K562 (cell line): Measurements from ENCODE around the gene SLC16A10. TPM values are rescaled to one million over a fixed set of nuclear protein-coding genes. Genes with fewer than 3 reads are reported as not detected.

Experiments used
- CBFA2T2 ChIP-seq: fragments of 450-650 bp; conservative IDR thresholded peaks from 2 replicates; pipeline ENCODE4 v1.6.1; 2017; ENCODE audit warnings: mild to moderate bottlenecking
- CBFA2T3 ChIP-seq: fragments of 450-650 bp; IDR thresholded peaks from 2 replicates; pipeline ENCODE4 v1.6.1; 2017
- CBX8 ChIP-seq: fragments of 200-600 bp; sonication (generic); IDR thresholded peaks from 2 replicates; pipeline ENCODE4 v1.6.1; 2012; ENCODE audit warnings: borderline replicate concordance, mixed run types, low read depth, mild to moderate bottlenecking, moderate library complexity, mixed read lengths, low read length, control low read depth, inconsistent platforms; ENCODE audit not compliant: poor library complexity, severe bottlenecking; ENCODE audit errors: extremely low read depth
- DACH1 ChIP-seq: fragments of 450-650 bp; IDR thresholded peaks from 2 replicates; pipeline ENCODE4 v1.6.1; 2018; ENCODE audit not compliant: partially characterized antibody
- E2F6 ChIP-seq, 2 experiments: IDR thresholded peaks; 2 replicates each; pipeline ENCODE4 v1.6.1; 2011; ENCODE audit warnings: borderline replicate concordance in 1 of 2, control low read depth in 1 of 2, low read depth in 1 of 2, low read length in 1 of 2, mild to moderate bottlenecking in 1 of 2, mixed read lengths in 1 of 2, moderate library complexity in 1 of 2; ENCODE audit not compliant: insufficient read depth in 1 of 2, insufficient read length in 1 of 2, poor library complexity in 1 of 2, severe bottlenecking in 1 of 2; ENCODE audit errors: extremely low read depth in 1 of 2
- GABPB2 ChIP-seq: fragments of 250-450 bp; sonication (Bioruptor Pico); conservative IDR thresholded peaks from 2 replicates; pipeline ENCODE4 v1.5.1; 2021; ENCODE audit warnings: mild to moderate bottlenecking
- GATAD2A ChIP-seq: fragments of 450-650 bp; IDR thresholded peaks from 2 replicates; pipeline ENCODE4 v1.6.1; 2017
- GTF2E2 ChIP-seq: fragments of 200-800 bp; sonication (Bioruptor generic); IDR thresholded peaks from 2 replicates; pipeline ENCODE4 v1.6.1; 2016; ENCODE audit warnings: missing genetic modification characterization, missing compliant biosample characterization
- HNRNPK ChIP-seq: fragments of 200-400 bp; formaldehyde crosslinking; IDR thresholded peaks from one replicate; pipeline ENCODE4 v1.6.1; 2018; ENCODE audit warnings: mild to moderate bottlenecking, low read depth, low read length; ENCODE audit not compliant: poor library complexity, severe bottlenecking
- KDM1A ChIP-seq, 2 experiments: fragments of 450-650 bp; IDR thresholded peaks; 2 replicates each; pipeline ENCODE4 v1.6.1; 2016; ENCODE audit warnings: mild to moderate bottlenecking in 2 of 2
- KLF16 ChIP-seq: IDR thresholded peaks from 2 replicates; pipeline ENCODE4 v1.6.1; 2016; ENCODE audit warnings: antibody characterized with exemption
- MEF2D ChIP-seq: conservative IDR thresholded peaks from 2 replicates; pipeline ENCODE4 v1.6.1; 2016; ENCODE audit warnings: low read depth, missing genetic modification characterization, missing compliant biosample characterization
- MNT ChIP-seq, 2 experiments: fragments of 450-650 bp; conservative IDR thresholded peaks; 2 replicates each; pipeline ENCODE4 v1.6.1; 2017; ENCODE audit warnings: mild to moderate bottlenecking in 2 of 2, moderate library complexity in 2 of 2
- NCOR1 ChIP-seq: fragments of 450-650 bp; IDR thresholded peaks from 2 replicates; pipeline ENCODE4 v1.6.1; 2016; ENCODE audit warnings: mild to moderate bottlenecking, moderate library complexity
- NFE2 ChIP-seq: IDR thresholded peaks from 2 replicates; pipeline ENCODE4 v1.6.1; 2014; ENCODE audit warnings: antibody characterized with exemption, low read depth
- NFXL1 ChIP-seq: fragments of 450-650 bp; formaldehyde crosslinking; IDR thresholded peaks from 2 replicates; pipeline ENCODE4 v1.4.0; 2021; ENCODE audit warnings: mild to moderate bottlenecking
- NFYB ChIP-seq: IDR thresholded peaks from 2 replicates; pipeline ENCODE4 v1.6.1; 2011; ENCODE audit warnings: mild to moderate bottlenecking, moderate library complexity; ENCODE audit not compliant: insufficient read length; ENCODE audit errors: extremely low read depth
- PML ChIP-seq: IDR thresholded peaks from 2 replicates; pipeline ENCODE4 v1.6.1; 2012; ENCODE audit warnings: low read length, inconsistent platforms
- RCOR1 ChIP-seq, 2 experiments: IDR thresholded peaks; 2 replicates each; pipeline ENCODE4 v1.6.1; 2012; ENCODE audit warnings: low read depth in 2 of 2, low read length in 2 of 2, borderline replicate concordance in 1 of 2, improper control_type of control experiment in 1 of 2
- SIN3B ChIP-seq: fragments of 450-650 bp; IDR thresholded peaks from 2 replicates; pipeline ENCODE4 v1.6.1; 2017; ENCODE audit warnings: low read depth, mild to moderate bottlenecking, moderate library complexity
- SMARCE1 ChIP-seq: fragments of 450-650 bp; IDR thresholded peaks from 2 replicates; pipeline ENCODE4 v1.7.1; 2016; ENCODE audit warnings: mild to moderate bottlenecking
- SOX6 ChIP-seq: fragments of 450-650 bp; IDR thresholded peaks from 2 replicates; pipeline ENCODE4 v1.6.1; 2014; ENCODE audit warnings: mild to moderate bottlenecking
- TFE3 ChIP-seq: fragments of 450-650 bp; formaldehyde crosslinking; IDR thresholded peaks from 2 replicates; pipeline ENCODE4 v1.4.0; 2020; ENCODE audit warnings: mild to moderate bottlenecking, mixed read lengths
- ZNF445 ChIP-seq: fragments of 250-450 bp; sonication (Bioruptor Pico); IDR thresholded peaks from 2 replicates; pipeline ENCODE4 v1.4.0; 2020; ENCODE audit warnings: low read depth, mild to moderate bottlenecking, moderate library complexity
- ZNF551 ChIP-seq: fragments of 250-450 bp; sonication (Bioruptor Pico); IDR thresholded peaks from 2 replicates; pipeline ENCODE4 v1.5.0; 2021; ENCODE audit warnings: mild to moderate bottlenecking, moderate library complexity
- ZNF584 ChIP-seq: fragments of 200-800 bp; sonication (Bioruptor generic); IDR thresholded peaks from 2 replicates; pipeline ENCODE4 v1.6.1; 2016; ENCODE audit warnings: low read depth, mild to moderate bottlenecking, missing genetic modification characterization, missing compliant biosample characterization
- ZNF778 ChIP-seq: fragments of 450-650 bp; formaldehyde crosslinking; IDR thresholded peaks from 2 replicates; pipeline ENCODE4 v1.4.0; 2020; ENCODE audit warnings: mild to moderate bottlenecking, moderate library complexity
- polyA plus RNA-seq, 8 experiments: library from polyadenylated mRNA; depleted of rRNA in 4 of 8; stranded (reverse) in 5 of 8; unstranded in 3 of 8; fragments of >200 nt; fragmentation: Nextera tagmentation in 2 of 8; fragmentation: Illumina TruSeq in 1 of 8; extraction: Ambion mirVana in 2 of 8; extraction: Trizol in 1 of 8; gene quantifications; 2 replicates each; pipeline versions ENCODE4 v1.2.1 to v1.2.3, GENCODE V29; 2011 to 2014; ENCODE audit warnings: inconsistent platforms in 1 of 8, missing spikeins in 1 of 8
- total RNA-seq, 7 experiments: library from RNA; depleted of rRNA in 6 of 7; stranded (reverse); fragments of >200 nt in 6 of 7; fragmentation: Illumina TruSeq in 2 of 7; extraction: Trizol in 2 of 7; gene quantifications; 2 replicates each; pipeline versions ENCODE4 v1.2.1 to v1.2.3, GENCODE V29; 2011 to 2021; ENCODE audit warnings: low replicate concordance in 1 of 7

Gene SLC16A10
- total and polyA plus RNA-seq, 9 of the 15 experiments (the other 6 are each of a cell fraction or from before 2014, with no cell fraction given) = 0.02 to 0.54 (median 0.24) TPM; not detected in 4

- peak; percentile 80 for TF ChIP-seq CBFA2T3
- no peak for TF ChIP-seq MNT (conservative IDR thresholded peaks at IDR 0.05)
- TF ChIP-seq MEF2D = no peak
- TF ChIP-seq NFE2 = peak; percentile 64
- TF ChIP-seq CBX8 = no peak
- peak; percentile 59 for TF ChIP-seq CBFA2T2
- TF ChIP-seq NCOR1 = peak; percentile 46; the same call in 1 of the 2 replicates
- TF ChIP-seq GABPB2 (CRISPR knock-in tag) = no peak
- TF ChIP-seq NFXL1 (CRISPR knock-in tag) = no peak
- no peak for TF ChIP-seq SIN3B
- TF ChIP-seq ZNF778 (CRISPR knock-in tag) = no peak
- 0 out of 4 replicates have a peak, but pooled peaks of 1 of the 2 experiments have one; percentile 14 for TF ChIP-seq KDM1A (IDR thresholded peaks at IDR 0.05)
- peak; percentile 50; the same call in 1 of the 2 replicates for TF ChIP-seq SOX6
- TF ChIP-seq GTF2E2 (tag) = peak; percentile 26; the same call in 1 of the 2 replicates
- TF ChIP-seq DACH1 = peak; percentile 39
- TF ChIP-seq HNRNPK = no peak
- TF ChIP-seq KLF16 = no peak
- no peak for TF ChIP-seq TFE3 (CRISPR knock-in tag)
- TF ChIP-seq ZNF551 (CRISPR knock-in tag) = no peak
- TF ChIP-seq SMARCE1 = peak; percentile 84
- TF ChIP-seq ZNF445 (CRISPR knock-in tag) = no peak
- TF ChIP-seq GATAD2A = peak; percentile 42; the same call in 1 of the 2 replicates
- TF ChIP-seq ZNF584 = no peak
- TF ChIP-seq NFYB = peak; percentile 54
- peak in 1 of 2 experiments; percentile 15; a peak in 1 of 4 replicates for TF ChIP-seq RCOR1 (IDR thresholded peaks at IDR 0.05; ENCODE audit: borderline replicate concordance in 1 of 2, low read depth in 2 of 2, low read length in 2 of 2)
- no peak for TF ChIP-seq E2F6 (IDR thresholded peaks at IDR 0.05; ENCODE audit: borderline replicate concordance in 1 of 2, extremely low read depth in 1 of 2, insufficient read depth in 1 of 2, insufficient read length in 1 of 2, low read depth in 1 of 2, low read length in 1 of 2, poor library complexity in 1 of 2, severe bottlenecking in 1 of 2)
- TF ChIP-seq PML = 0 out of 2 replicates have a peak, but pooled peaks have one; percentile 42
Measured at GRCh38 chr6:111265842-111266241, 178.5 kb downstream of the SLC16A10 start (continued).
